H1 (cell line): Measurements from ENCODE around the gene LDLRAD3. TPM values are rescaled to one million over a fixed set of nuclear protein-coding genes. Genes with fewer than 3 reads are reported as not detected.

Experiments used
- CTCF ChIA-PET: fragments of 300-600 bp; sonication (Branson Sonifier 250); formaldehyde crosslinking; loops from one replicate; lab custom pipeline; 2021; ENCODE audit not compliant: partially characterized antibody; lab: Charles Lee
- POLR2A ChIA-PET: fragments of 300-600 bp; sonication (Branson Sonifier 250); formaldehyde crosslinking; loops from one replicate; lab custom pipeline; 2021; ENCODE audit warnings: inconsistent platforms; ENCODE audit not compliant: partially characterized antibody; lab: Charles Lee
- DNase-seq, 2 experiments: peaks; one replicate each; pipeline versions ENCODE4 v3.0.0 to v3.0.0-alpha.2; 2010 to 2022; ENCODE audit warnings: low spot score in 2 of 2, low read depth in 1 of 2, mixed read lengths in 1 of 2
- FAIRE-seq: peaks from 2 replicates; lab custom pipeline; 2011; peaks lifted over from hg19 to GRCh38; lab: Jason Lieb, UNC
- H2AFZ ChIP-seq: 2 replicates; pipeline ENCODE4 v1.8.1; 2012; ENCODE audit warnings: low read length, inconsistent platforms
- H2AK5ac ChIP-seq: 2 replicates; pipeline ENCODE4 v1.6.1; 2013; ENCODE audit warnings: low read depth, low read length
- H2BK120ac ChIP-seq: replicated peaks from 2 replicates; pipeline ENCODE3; 2013; ENCODE audit warnings: low read depth, low read length, inconsistent platforms
- H2BK12ac ChIP-seq: 2 replicates; pipeline ENCODE4 v1.6.1; 2013; ENCODE audit warnings: low read depth, low read length
- H2BK15ac ChIP-seq: 2 replicates; pipeline ENCODE4 v1.6.1; 2013; ENCODE audit warnings: low read length
- H2BK20ac ChIP-seq: 2 replicates; pipeline ENCODE4 v1.6.1; 2013; ENCODE audit warnings: low read length
- H2BK5ac ChIP-seq: 2 replicates; pipeline ENCODE4 v1.6.1; 2013; ENCODE audit warnings: low read depth, low read length
- H3K14ac ChIP-seq: 2 replicates; pipeline ENCODE4 v1.6.1; 2013; ENCODE audit warnings: inconsistent platforms; ENCODE audit not compliant: insufficient read length
- H3K18ac ChIP-seq: 2 replicates; pipeline ENCODE4 v1.6.1; 2013; ENCODE audit warnings: low read length; ENCODE audit errors: extremely low read depth
- H3K23ac ChIP-seq: 2 replicates; pipeline ENCODE4 v1.6.1; 2013; ENCODE audit warnings: inconsistent platforms; ENCODE audit not compliant: insufficient read length
- H3K23me2 ChIP-seq: 2 replicates; pipeline ENCODE4 v1.6.1; 2013; ENCODE audit warnings: low read depth, low read length
- H3K27ac ChIP-seq: 2 replicates; pipeline ENCODE4 v1.6.1; 2011; ENCODE audit warnings: low read depth, low read length, inconsistent platforms
- H3K27me3 ChIP-seq, 4 experiments: replicated peaks in 1 of 4; 1 replicate in 1 of 4; 2 replicates in 3 of 4; pipeline versions ENCODE4 v1.6.1 to v1.8.1; 2011 to 2013; ENCODE audit warnings: low read length in 3 of 4, mild to moderate bottlenecking in 3 of 4, inconsistent platforms in 2 of 4, mixed read lengths in 2 of 4, moderate library complexity in 1 of 4; ENCODE audit not compliant: control insufficient read depth in 3 of 4, insufficient read depth in 3 of 4; ENCODE audit errors: extremely low read depth in 1 of 4
- H3K36me3 ChIP-seq, 4 experiments: 2 replicates each; pipeline versions ENCODE4 v1.6.1 to v1.8.1; 2011 to 2013; ENCODE audit warnings: mild to moderate bottlenecking in 4 of 4, low read length in 3 of 4, moderate library complexity in 2 of 4, control low read depth in 1 of 4, inconsistent platforms in 1 of 4; ENCODE audit not compliant: insufficient read depth in 4 of 4, control insufficient read depth in 2 of 4
- H3K4ac ChIP-seq: replicated peaks from 2 replicates; pipeline ENCODE3; 2013; ENCODE audit warnings: low read length, low read depth, mixed read lengths, inconsistent platforms; ENCODE audit not compliant: insufficient read length
- H3K4me1 ChIP-seq, 4 experiments: replicated peaks in 1 of 4; 1 replicate in 1 of 4; 2 replicates in 3 of 4; pipeline versions ENCODE4 v1.6.1 to v1.8.1; 2011 to 2013; ENCODE audit warnings: low read length in 3 of 4, inconsistent platforms in 2 of 4, mixed read lengths in 1 of 4; ENCODE audit not compliant: insufficient read depth in 4 of 4, control insufficient read depth in 3 of 4
- H3K4me2 ChIP-seq, 2 experiments: 2 replicates each; pipeline versions ENCODE4 v1.6.1 to v1.8.1; 2011 to 2013; ENCODE audit warnings: low read depth in 2 of 2, low read length in 2 of 2, control low read depth in 1 of 2, inconsistent platforms in 1 of 2, mild to moderate bottlenecking in 1 of 2; ENCODE audit not compliant: insufficient read depth in 1 of 2
- H3K4me3 ChIP-seq, 4 experiments: fragments of 200-600, 300-600 bp in 1 of 4; sonication (generic), shearing (Covaris generic), sonication (Bioruptor Twin) in 1 of 4; 2 replicates each; pipeline versions ENCODE4 v1.5.1 to v1.8.1; 2011 to 2016; ENCODE audit warnings: low read length in 4 of 4, low read depth in 3 of 4, control low read depth in 2 of 4, inconsistent platforms in 2 of 4, mild to moderate bottlenecking in 2 of 4, mixed read lengths in 1 of 4, moderate library complexity in 1 of 4; ENCODE audit not compliant: insufficient read depth in 2 of 4; ENCODE audit errors: extremely low read depth in 1 of 4
- H3K56ac ChIP-seq: replicated peaks from 2 replicates; pipeline ENCODE3; 2013; ENCODE audit warnings: low read depth, mild to moderate bottlenecking, mixed read lengths, low read length, inconsistent platforms; ENCODE audit not compliant: insufficient read length
- H3K79me1 ChIP-seq: 2 replicates; pipeline ENCODE4 v1.6.1; 2013; ENCODE audit warnings: low read depth, low read length, control low read depth
- H3K79me2 ChIP-seq, 2 experiments: 2 replicates each; pipeline versions ENCODE4 v1.6.1 to v1.8.1; 2012 to 2013; ENCODE audit warnings: low read length in 2 of 2, mild to moderate bottlenecking in 2 of 2, inconsistent platforms in 1 of 2; ENCODE audit not compliant: insufficient read depth in 2 of 2, control insufficient read depth in 1 of 2
- H3K9ac ChIP-seq, 4 experiments: replicated peaks in 1 of 4; 1 replicate in 1 of 4; 2 replicates in 3 of 4; pipeline versions ENCODE4 v1.6.1 to v1.8.1; 2011 to 2013; ENCODE audit warnings: low read depth in 3 of 4, low read length in 3 of 4, control low read depth in 2 of 4, mild to moderate bottlenecking in 2 of 4, moderate library complexity in 2 of 4, inconsistent platforms in 1 of 4; ENCODE audit errors: extremely low read depth in 1 of 4
- H3K9me3 ChIP-seq, 2 experiments: 2 replicates each; pipeline versions ENCODE4 v1.6.1 to v1.8.1; 2012 to 2013; ENCODE audit warnings: mild to moderate bottlenecking in 2 of 2, moderate library complexity in 2 of 2, control low read depth in 1 of 2, inconsistent platforms in 1 of 2, low read depth in 1 of 2, low read length in 1 of 2, mixed read lengths in 1 of 2; ENCODE audit not compliant: insufficient read depth in 2 of 2
- H4K20me1 ChIP-seq, 2 experiments: replicated peaks in 1 of 2; 2 replicates each; pipeline versions ENCODE3 to v1.8.1; 2011 to 2013; ENCODE audit warnings: inconsistent platforms in 2 of 2, low read length in 2 of 2, mild to moderate bottlenecking in 1 of 2; ENCODE audit not compliant: insufficient read depth in 2 of 2, control insufficient read depth in 1 of 2
- H4K5ac ChIP-seq: 2 replicates; pipeline ENCODE4 v1.6.1; 2013; ENCODE audit warnings: low read length, low read depth, mixed read lengths, inconsistent platforms; ENCODE audit not compliant: insufficient read length
- H4K8ac ChIP-seq: 2 replicates; pipeline ENCODE4 v1.8.0; 2013; ENCODE audit warnings: mild to moderate bottlenecking, moderate library complexity, low read length, inconsistent platforms; ENCODE audit not compliant: insufficient read depth; ENCODE audit errors: extremely low read depth
- H4K91ac ChIP-seq: replicated peaks from 2 replicates; pipeline ENCODE3; 2013; ENCODE audit warnings: low read length, mixed read lengths, inconsistent platforms; ENCODE audit not compliant: insufficient read length
- NANOG ChIP-seq: IDR thresholded peaks from 2 replicates; pipeline ENCODE4 v1.6.1; 2011; ENCODE audit warnings: low read length, low read depth, mild to moderate bottlenecking, inconsistent platforms; ENCODE audit not compliant: insufficient read depth, poor library complexity, severe bottlenecking
- POLR2A ChIP-seq, 2 experiments: IDR thresholded peaks; 1 replicate in 1 of 2; 2 replicates in 1 of 2; pipeline ENCODE4 v1.6.1; 2011; ENCODE audit warnings: low read depth in 2 of 2, low read length in 2 of 2, mild to moderate bottlenecking in 2 of 2; ENCODE audit errors: control extremely low read depth in 1 of 2
- RBBP5 ChIP-seq: IDR thresholded peaks from 2 replicates; pipeline ENCODE4 v1.7.1; 2012; ENCODE audit warnings: low read depth, mild to moderate bottlenecking, inconsistent platforms, low read length, moderate library complexity, borderline replicate concordance
- SP4 ChIP-seq: IDR thresholded peaks from 2 replicates; pipeline ENCODE4 v1.6.1; 2012; ENCODE audit warnings: low read length, inconsistent platforms
- SRF ChIP-seq: IDR thresholded peaks from 2 replicates; pipeline ENCODE4 v1.6.1; 2011; ENCODE audit warnings: mild to moderate bottlenecking, low read depth, low read length, moderate library complexity
- WGBS, 2 experiments: shearing (Covaris generic) in 1 of 2; methylation state at CpG; one replicate each; pipeline versions ENCODE4 v1.1.6 to v1.1.7; 2013 to 2015; ENCODE audit warnings: low lambda C conversion rate in 2 of 2, mixed read lengths in 2 of 2, inconsistent platforms in 1 of 2, low coverage in 1 of 2, missing lambda C conversion rate in 1 of 2; ENCODE audit not compliant: insufficient replicate concordance in 2 of 2, insufficient coverage in 1 of 2, insufficient read length in 1 of 2; ENCODE audit errors: extremely low coverage in 1 of 2, missing lambda C conversion rate in 1 of 2; 5-methylcytosine and 5-hydroxymethylcytosine counted together
- polyA plus RNA-seq, 7 experiments: library from polyadenylated mRNA; depleted of rRNA in 3 of 7; stranded (reverse) in 5 of 7; unstranded in 2 of 7; fragments of >200 nt in 5 of 7; fragments of 200-250 nt in 2 of 7; gene quantifications; 1 replicate in 5 of 7; 2 replicates in 1 of 7; 4 replicates in 1 of 7; pipeline versions ENCODE4 v1.2.1 to v1.2.3, GENCODE V29; 2011 to 2013; ENCODE audit warnings: missing spikeins in 2 of 7, mixed read lengths in 2 of 7
- total RNA-seq: library from RNA; stranded (reverse); fragmentation: NEBNext Ultra II Directional; extraction: Animal tissue kit (Norgen Biotek cat#: 25700); gene quantifications from 2 replicates; pipeline ENCODE4 v1.2.1, GENCODE V29; 2021

The LDLRAD3 gene
- total and polyA plus RNA-seq, 2 of the 8 experiments (the other 6 are each of a cell fraction or from before 2014, with no cell fraction given), result 18.6 to 22.8 TPM

DNA sequence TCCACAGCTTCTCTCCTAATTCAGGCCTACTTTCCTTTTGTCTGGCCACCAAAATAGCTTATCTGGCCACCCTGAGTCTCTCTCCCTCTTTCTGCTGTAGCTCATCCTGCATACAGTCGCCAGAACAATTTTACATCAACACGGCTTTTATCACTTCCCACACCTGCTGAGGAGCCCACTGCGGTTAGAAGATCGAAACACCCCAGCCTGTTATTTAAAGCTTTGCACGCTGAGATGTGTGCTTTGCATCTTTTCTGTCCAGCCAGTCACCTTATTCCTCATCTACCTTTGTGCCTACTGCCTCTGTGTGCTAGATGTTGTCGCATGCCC lies 249.4 kb downstream of the LDLRAD3 start:
- no peak for TF ChIP-seq SRF
- TF ChIP-seq POLR2A (IDR thresholded peaks at IDR 0.05; ENCODE audit: control extremely low read depth in 1 of 2, low read depth in 2 of 2, low read length in 2 of 2), result no peak
- no peak for TF ChIP-seq SP4
- TF ChIP-seq NANOG, result no peak
- no peak for TF ChIP-seq RBBP5
- H4K5ac ChIP-seq, result no peak overlapping the region
- FAIRE-seq (no peak), DNase-seq (no peak)
- no peak overlapping the region for H2BK120ac ChIP-seq
- H3K23ac ChIP-seq, result no peak overlapping the region
- no peaks in the 10 kb centered on the region; a peak in 2 of 8 replicates for H3K36me3 ChIP-seq
- no peak overlapping the region for H2AK5ac ChIP-seq
- H4K91ac ChIP-seq, result no peak overlapping the region
- ChIA-PET CTCF (interaction anchor here (0.6 to 2.9 kb wide), 7 partner anchors 10 to 686 kb away, joined by 3 to 10 read pairs (median 3); no protein-coding TSS in a partner anchor), POLR2A (interaction anchor here (0.8 kb wide), 1 partner anchor 151 kb away, joined by 3 read pairs; no protein-coding TSS in a partner anchor)
- peaks cover 0 to 16% (median 9%) of the 10 kb centered on the region in 4 experiments; a peak in 4 of 7 replicates for H3K4me1 ChIP-seq
- no peak overlapping the region for H2AFZ ChIP-seq
- H3K27ac ChIP-seq, result no peak overlapping the region
- H3K14ac ChIP-seq, result no peak overlapping the region
- H2BK15ac ChIP-seq, result no peak overlapping the region
- H3K23me2 ChIP-seq, result no peaks in the 10 kb centered on the region
- no peak overlapping the region for H3K4ac ChIP-seq
- WGBS, 2 experiments, result 81% methylated on average over 6 of the region's 6 CpGs; no CpG with 5 or more reads in 1 of the 2 experiments
- no peak overlapping the region for H3K18ac ChIP-seq
- H2BK20ac ChIP-seq, result no peak overlapping the region
- no peaks in the 10 kb centered on the region for H3K79me2 ChIP-seq
- peaks cover 0 to 2% of the 10 kb centered on the region in 2 experiments for H4K20me1 ChIP-seq
- no peak overlapping the region for H3K9ac ChIP-seq
- no peak overlapping the region for H2BK5ac ChIP-seq
- no peaks in the 10 kb centered on the region; the same call in 1 of the 2 replicates for H3K79me1 ChIP-seq
- H3K56ac ChIP-seq, result no peak overlapping the region
- 0 out of 4 replicates have a peak, but pooled peaks cover 0 to 2% of the 10 kb centered on the region in 2 experiments for H3K9me3 ChIP-seq
- H3K27me3 ChIP-seq, result no peaks in the 10 kb centered on the region
- H3K4me3 ChIP-seq, result no peak overlapping the region
- H2BK12ac ChIP-seq, result no peak overlapping the region
- H4K8ac ChIP-seq, result no peak overlapping the region
- H3K4me2 ChIP-seq, result no peak overlapping the region
